Measurements from ENCODE around the gene TNRC18.

DNA sequence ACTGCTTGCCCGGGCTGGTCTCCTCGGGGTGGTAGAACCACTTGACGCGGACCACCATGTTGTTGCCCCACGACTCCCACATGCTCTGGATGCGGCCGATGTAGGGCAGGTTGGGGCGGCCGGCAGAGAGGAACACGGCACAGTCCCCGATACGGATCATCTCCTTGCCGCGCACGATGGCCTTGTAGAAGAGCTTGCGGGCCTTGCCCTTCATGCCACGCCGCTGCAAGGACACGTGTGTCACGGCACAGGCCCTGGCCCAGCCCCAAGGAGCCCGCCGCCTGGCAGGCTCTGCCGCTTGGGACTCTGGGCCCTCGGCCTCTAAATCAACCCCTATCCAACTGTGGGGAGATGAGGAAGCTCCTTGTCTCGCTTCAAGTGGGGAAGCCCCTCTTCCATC is 114.5 kb downstream of the TNRC18 start:
- TF ChIP-seq, protein P1, sequence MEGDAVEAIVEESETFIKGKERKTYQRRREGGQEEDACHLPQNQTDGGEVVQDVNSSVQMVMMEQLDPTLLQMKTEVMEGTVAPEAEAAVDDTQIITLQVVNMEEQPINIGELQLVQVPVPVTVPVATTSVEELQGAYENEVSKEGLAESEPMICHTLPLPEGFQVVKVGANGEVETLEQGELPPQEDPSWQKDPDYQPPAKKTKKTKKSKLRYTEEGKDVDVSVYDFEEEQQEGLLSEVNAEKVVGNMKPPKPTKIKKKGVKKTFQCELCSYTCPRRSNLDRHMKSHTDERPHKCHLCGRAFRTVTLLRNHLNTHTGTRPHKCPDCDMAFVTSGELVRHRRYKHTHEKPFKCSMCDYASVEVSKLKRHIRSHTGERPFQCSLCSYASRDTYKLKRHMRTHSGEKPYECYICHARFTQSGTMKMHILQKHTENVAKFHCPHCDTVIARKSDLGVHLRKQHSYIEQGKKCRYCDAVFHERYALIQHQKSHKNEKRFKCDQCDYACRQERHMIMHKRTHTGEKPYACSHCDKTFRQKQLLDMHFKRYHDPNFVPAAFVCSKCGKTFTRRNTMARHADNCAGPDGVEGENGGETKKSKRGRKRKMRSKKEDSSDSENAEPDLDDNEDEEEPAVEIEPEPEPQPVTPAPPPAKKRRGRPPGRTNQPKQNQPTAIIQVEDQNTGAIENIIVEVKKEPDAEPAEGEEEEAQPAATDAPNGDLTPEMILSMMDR (IDR thresholded peaks at IDR 0.05), result no peak
- no peak for TF ChIP-seq POLR2A (IDR thresholded peaks at IDR 0.05)

Data from lower leg skin (tissue), 3 donors.